Mesenchymal stem cell (in vitro differentiated cells and primary cell): ENCODE data around the gene SLC38A8.
A peak's percentile ranks its signal among the peaks of the same experiment; 100 is the strongest.

Experiments
- DNase-seq: peaks from one replicate; pipeline ENCODE4 v3.0.0-alpha.2; 2013
- H2AFZ ChIP-seq: one replicate; pipeline ENCODE4 v1.6.1; 2013; ENCODE audit warnings: low read depth, mild to moderate bottlenecking, control low read depth, inconsistent platforms, low read length, moderate library complexity
- H2AK5ac ChIP-seq: 2 replicates; pipeline ENCODE4 v1.6.1; 2013; ENCODE audit warnings: low read length, moderate library complexity, mild to moderate bottlenecking, inconsistent platforms; ENCODE audit not compliant: severe bottlenecking
- H2BK120ac ChIP-seq: one replicate; pipeline ENCODE4 v1.6.1; 2013; ENCODE audit warnings: low read depth, mild to moderate bottlenecking, inconsistent platforms, low read length, moderate library complexity
- H2BK12ac ChIP-seq, 2 experiments: one replicate each; pipeline ENCODE4 v1.6.1; 2013; ENCODE audit warnings: inconsistent platforms in 2 of 2, low read length in 2 of 2, mild to moderate bottlenecking in 2 of 2, moderate library complexity in 2 of 2, control low read depth in 1 of 2
- H2BK15ac ChIP-seq: one replicate; pipeline ENCODE4 v1.6.1; 2013; ENCODE audit warnings: mild to moderate bottlenecking, low read depth, inconsistent platforms; ENCODE audit not compliant: poor library complexity, severe bottlenecking
- H2BK5ac ChIP-seq: 2 replicates; pipeline ENCODE4 v1.6.1; 2013; ENCODE audit warnings: low read depth, mild to moderate bottlenecking, low read length, control low read depth, inconsistent platforms; ENCODE audit not compliant: poor library complexity, severe bottlenecking
- H3K14ac ChIP-seq, 2 experiments: one replicate each; pipeline ENCODE4 v1.6.1; 2013; ENCODE audit warnings: inconsistent platforms in 2 of 2, low read length in 2 of 2, control low read depth in 1 of 2, mild to moderate bottlenecking in 1 of 2, moderate library complexity in 1 of 2
- H3K18ac ChIP-seq, 2 experiments: one replicate each; pipeline ENCODE4 v1.6.1; 2013; ENCODE audit warnings: inconsistent platforms in 2 of 2, low read length in 2 of 2, control low read depth in 1 of 2, low read depth in 1 of 2, mild to moderate bottlenecking in 1 of 2
- H3K23ac ChIP-seq, 2 experiments: one replicate each; pipeline ENCODE4 v1.6.1; 2013; ENCODE audit warnings: inconsistent platforms in 2 of 2, low read length in 2 of 2, mild to moderate bottlenecking in 2 of 2, moderate library complexity in 2 of 2, control low read depth in 1 of 2
- H3K27ac ChIP-seq: 2 replicates; pipeline ENCODE4 v1.5.1; 2013; ENCODE audit warnings: mild to moderate bottlenecking, moderate library complexity, low read length, control low read depth, inconsistent platforms; ENCODE audit not compliant: poor library complexity, severe bottlenecking
- H3K27me3 ChIP-seq, 2 experiments: 2 replicates each; pipeline versions ENCODE4 v1.6.1 to v1.7.0; 2013; ENCODE audit warnings: low read length in 2 of 2, mild to moderate bottlenecking in 2 of 2, moderate library complexity in 2 of 2, control low read depth in 1 of 2, inconsistent platforms in 1 of 2; ENCODE audit not compliant: control insufficient read depth in 1 of 2, insufficient read depth in 1 of 2
- H3K36me3 ChIP-seq, 2 experiments: 2 replicates each; pipeline versions ENCODE4 v1.6.1 to v1.7.0; 2013; ENCODE audit warnings: low read length in 2 of 2, control low read depth in 1 of 2, inconsistent platforms in 1 of 2, low read depth in 1 of 2, mild to moderate bottlenecking in 1 of 2; ENCODE audit not compliant: insufficient read depth in 2 of 2, control insufficient read depth in 1 of 2
- H3K4ac ChIP-seq, 2 experiments: one replicate each; pipeline ENCODE4 v1.6.1; 2013; ENCODE audit warnings: inconsistent platforms in 2 of 2, low read length in 2 of 2, mild to moderate bottlenecking in 2 of 2, moderate library complexity in 2 of 2, control low read depth in 1 of 2, low read depth in 1 of 2
- H3K4me1 ChIP-seq: 2 replicates; pipeline ENCODE4 v1.6.1; 2013; ENCODE audit warnings: low read depth, low read length, control low read depth; ENCODE audit not compliant: control insufficient read depth, insufficient read depth
- H3K4me2 ChIP-seq: 2 replicates; pipeline ENCODE4 v1.6.1; 2013; ENCODE audit warnings: low read length, mild to moderate bottlenecking, inconsistent platforms; ENCODE audit not compliant: poor library complexity, severe bottlenecking
- H3K4me3 ChIP-seq, 2 experiments: 2 replicates each; pipeline versions ENCODE4 v1.5.1 to v1.7.0; 2013; ENCODE audit warnings: low read length in 2 of 2, mild to moderate bottlenecking in 2 of 2, control low read depth in 1 of 2, low read depth in 1 of 2; ENCODE audit not compliant: insufficient read depth in 1 of 2
- H3K79me1 ChIP-seq: replicated peaks from 2 replicates; pipeline ENCODE4 v1.6.1; 2013; ENCODE audit warnings: mild to moderate bottlenecking, control low read depth, low read length, inconsistent platforms; ENCODE audit not compliant: poor library complexity, severe bottlenecking
- H3K9ac ChIP-seq: 2 replicates; pipeline ENCODE4 v1.7.0; 2013; ENCODE audit warnings: mild to moderate bottlenecking, low read length, moderate library complexity
- H3K9me3 ChIP-seq: 2 replicates; pipeline ENCODE4 v1.7.0; 2013; ENCODE audit warnings: mild to moderate bottlenecking, low read length; ENCODE audit not compliant: control insufficient read depth
- H4K8ac ChIP-seq: one replicate; pipeline ENCODE4 v1.6.1; 2013; ENCODE audit warnings: inconsistent platforms, mild to moderate bottlenecking, low read length, moderate library complexity
- H4K91ac ChIP-seq: one replicate; pipeline ENCODE4 v1.6.1; 2013; ENCODE audit warnings: mild to moderate bottlenecking, low read length, inconsistent platforms
- WGBS: methylation state at CpG from one replicate; pipeline ENCODE4 v1.1.7; 2013; ENCODE audit warnings: mixed read lengths; 5-methylcytosine and 5-hydroxymethylcytosine counted together

The SLC38A8 gene

GRCh38 chr16:84087466-84088151 is 45.0 kb upstream of the SLC38A8 start:
- no peak overlapping the region for H3K27ac ChIP-seq
- DNase-seq, result no peak
- no peaks in the 10 kb centered on the region for H3K9me3 ChIP-seq
- no peak overlapping the region for H3K4ac ChIP-seq
- H3K4me2 ChIP-seq, result no peak overlapping the region
- 91% methylated on average over 10 of the region's 11 CpGs for WGBS
- no peak overlapping the region for H2BK5ac ChIP-seq
- H3K79me1 ChIP-seq, result peaks cover 14% of the 10 kb centered on the region
- no peak overlapping the region for H2BK12ac ChIP-seq
- peak overlapping the region; percentile 56 for H4K91ac ChIP-seq
- H3K9ac ChIP-seq, result no peak overlapping the region
- H2BK15ac ChIP-seq, result no peak overlapping the region
- H2BK120ac ChIP-seq, result no peak overlapping the region
- no peak overlapping the region for H3K4me3 ChIP-seq
- no peaks in the 10 kb centered on the region for H3K4me1 ChIP-seq
- H3K36me3 ChIP-seq, result peaks cover 54 to 94% of the 10 kb centered on the region in 2 experiments
- H4K8ac ChIP-seq, result peak overlapping the region; percentile 31
- no peak overlapping the region for H2AK5ac ChIP-seq
- H3K27me3 ChIP-seq, result no peaks in the 10 kb centered on the region
- no peak overlapping the region for H3K14ac ChIP-seq
- H2AFZ ChIP-seq, result no peak overlapping the region
- no peak overlapping the region for H3K23ac ChIP-seq
- H3K18ac ChIP-seq, result no peak overlapping the region

GRCh38 chr16:84087001-84087400 is 44.4 kb upstream of the SLC38A8 start:
- Histone ChIP-seq H2BK5ac (no peak overlapping the region), H2AK5ac (no peak overlapping the region), H2AFZ (no peak overlapping the region), H4K8ac (no peak overlapping the region), H3K4me1 (no peaks in the 10 kb centered on the region), H2BK120ac (no peak overlapping the region), H3K36me3 (peaks cover 57 to 94% of the 10 kb centered on the region in 2 experiments), H3K23ac (no peak overlapping the region), H2BK15ac (no peak overlapping the region), H3K27me3 (no peaks in the 10 kb centered on the region), H3K27ac (no peak overlapping the region), H2BK12ac (no peak overlapping the region), H3K4me3 (no peak overlapping the region), H3K79me1 (peaks cover 17% of the 10 kb centered on the region), H3K18ac (no peak overlapping the region), H3K9ac (no peak overlapping the region), H4K91ac (no peak overlapping the region), H3K14ac (no peak overlapping the region), H3K9me3 (no peaks in the 10 kb centered on the region), H3K4me2 (no peak overlapping the region), H3K4ac (no peak overlapping the region)
- no peak for DNase-seq
- WGBS, result 90% methylated on average over 10 of the region's 12 CpGs

GRCh38 chr16:84086341-84086740 is 43.7 kb upstream of the SLC38A8 start:
- Histone ChIP-seq H3K27ac (no peak overlapping the region), H3K27me3 (no peaks in the 10 kb centered on the region), H3K14ac (no peak overlapping the region), H2BK15ac (no peak overlapping the region), H3K9me3 (no peaks in the 10 kb centered on the region), H3K23ac (no peak overlapping the region), H3K18ac (no peak overlapping the region), H2AK5ac (no peak overlapping the region), H2BK5ac (no peak overlapping the region), H3K4ac (no peak overlapping the region), H2AFZ (no peak overlapping the region), H2BK12ac (no peak overlapping the region), H3K36me3 (peaks cover 60 to 94% of the 10 kb centered on the region in 2 experiments), H3K79me1 (peaks cover 22% of the 10 kb centered on the region), H2BK120ac (no peak overlapping the region), H4K91ac (no peak overlapping the region), H3K4me3 (no peak overlapping the region), H3K4me2 (no peak overlapping the region), H4K8ac (no peak overlapping the region), H3K4me1 (no peaks in the 10 kb centered on the region), H3K9ac (no peak overlapping the region)
- 88% methylated on average over 11 of the region's 11 CpGs for WGBS
- no peak for DNase-seq

- H3K36me3 ChIP-seq, result peaks cover 59 to 94% of the 10 kb centered on the region in 2 experiments
- no peak overlapping the region for H4K8ac ChIP-seq
- no peaks in the 10 kb centered on the region for H3K9me3 ChIP-seq
- no peak overlapping the region for H4K91ac ChIP-seq
- H2AK5ac ChIP-seq, result no peak overlapping the region
- 95% methylated on average over 6 of the region's 6 CpGs for WGBS
- H3K14ac ChIP-seq, result no peak overlapping the region
- H2BK120ac ChIP-seq, result no peak overlapping the region
- no peak overlapping the region for H2BK12ac ChIP-seq
- H3K9ac ChIP-seq, result no peak overlapping the region
- H3K4me1 ChIP-seq, result no peaks in the 10 kb centered on the region
- no peak overlapping the region for H2BK5ac ChIP-seq
- no peak for DNase-seq
- H3K18ac ChIP-seq, result no peak overlapping the region
- no peak overlapping the region for H3K23ac ChIP-seq
- no peak overlapping the region for H3K4me3 ChIP-seq
- no peak overlapping the region for H2BK15ac ChIP-seq
- no peak overlapping the region for H3K4me2 ChIP-seq
- H3K4ac ChIP-seq, result no peak overlapping the region
- no peak overlapping the region for H2AFZ ChIP-seq
- no peaks in the 10 kb centered on the region for H3K27me3 ChIP-seq
- peaks cover 25% of the 10 kb centered on the region for H3K79me1 ChIP-seq
- H3K27ac ChIP-seq, result no peak overlapping the region
Observed at GRCh38 chr16:84085773-84086172, 43.2 kb upstream of the SLC38A8 start.
